Ascending aorta (tissue), 2 donors: Measurements from ENCODE around the gene HERPUD2. TPM values are rescaled to one million over a fixed set of nuclear protein-coding genes. Genes with fewer than 3 reads are reported as not detected.

Source experiments
- DNase-seq, 2 donors: peaks; one replicate each; pipeline ENCODE4 v3.0.0-alpha.2; 2019; ENCODE audit warnings: low spot score in 2 of 2
- H3K27ac ChIP-seq, 2 donors: fragments of 200-600 bp; sonication (generic); one replicate each; pipeline ENCODE4 v1.5.1; 2016 to 2017; ENCODE audit warnings: mild to moderate bottlenecking in 1 of 2
- H3K27me3 ChIP-seq: fragments of 200-600 bp; sonication (generic); one replicate; pipeline ENCODE4 v1.5.1; 2017
- H3K36me3 ChIP-seq, 2 donors: fragments of 200-600 bp; sonication (generic); one replicate each; pipeline ENCODE4 v1.5.1; 2016
- H3K4me1 ChIP-seq, 2 donors: fragments of 200-600 bp; sonication (generic); one replicate each; pipeline ENCODE4 v1.5.1; 2016 to 2017; ENCODE audit warnings: mild to moderate bottlenecking in 1 of 2
- H3K4me3 ChIP-seq, 2 donors: fragments of 200-600 bp; sonication (generic); one replicate each; pipeline ENCODE4 v1.5.1; 2016 to 2017; ENCODE audit warnings: mild to moderate bottlenecking in 1 of 2
- H3K9me3 ChIP-seq, 2 donors: fragments of 200-600 bp; sonication (generic); one replicate each; pipeline ENCODE4 v1.5.1; 2016
- intact Hi-C: fragments of 100-400 bp; cut with DNase I; formaldehyde crosslinking; loops from one replicate; pipeline ENCODE4 v1.15.1; 2023
- total RNA-seq: library from RNA; depleted of rRNA; stranded (reverse); fragments of >200 nt; gene quantifications from one replicate; pipeline ENCODE4 v1.1.0, GENCODE V29; 2016
- TF ChIP-seq, protein P1 (sequence below), 3 experiments: fragments of 200-600 bp in 2 of 3; fragments of 450-650 bp in 1 of 3; sonication (generic) in 2 of 3; IDR thresholded peaks; one replicate each; pipeline ENCODE4 v1.5.1; 2016 to 2019; ENCODE audit warnings: antibody characterized with exemption in 3 of 3, mild to moderate bottlenecking in 1 of 3, moderate library complexity in 1 of 3

Gene HERPUD2
- total RNA-seq, 1 donor from 2014 or later, result 69.8 TPM

DNA sequence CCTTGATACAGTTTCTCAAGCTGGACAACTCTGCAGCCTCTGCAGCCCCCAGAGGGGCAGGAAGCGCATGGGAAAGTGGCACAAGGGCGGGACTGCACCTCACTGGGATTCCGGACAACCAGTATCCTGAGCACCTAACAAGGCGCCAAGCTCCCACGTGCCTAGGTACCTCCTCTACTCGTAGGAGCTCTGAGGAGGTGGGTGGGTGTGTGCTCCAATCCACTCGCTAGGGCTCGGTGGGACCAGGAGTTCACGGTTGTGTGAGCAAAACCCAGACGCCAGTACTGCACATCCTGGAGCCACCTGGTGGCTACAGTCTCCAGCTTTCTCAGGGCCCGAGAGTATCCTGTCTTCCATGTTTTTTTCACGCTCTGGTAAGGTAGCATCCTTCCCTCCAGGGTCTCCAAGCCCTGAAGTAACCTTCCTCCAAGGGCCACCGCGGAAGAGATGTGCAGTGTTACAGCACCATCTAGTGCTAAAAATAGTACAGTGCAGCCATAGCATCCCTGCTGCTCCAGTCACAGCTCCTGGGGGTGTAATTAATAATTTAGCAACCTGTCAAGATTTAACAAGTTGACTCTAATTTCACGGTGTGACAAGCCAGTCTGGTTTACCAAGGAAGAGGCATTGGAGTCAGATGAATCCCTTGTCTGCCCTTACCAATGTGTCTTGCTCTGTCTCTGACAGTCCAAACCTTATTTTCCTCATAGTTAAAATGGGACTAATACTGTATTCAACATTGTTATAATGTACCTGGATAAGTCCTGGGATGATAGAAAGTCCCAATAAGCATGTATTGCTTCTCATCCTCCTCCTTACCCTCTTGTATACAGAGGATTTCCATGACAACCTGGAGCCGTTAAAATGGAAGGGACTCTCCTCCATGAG, 70.4 kb downstream of the HERPUD2 start:
- no peak for DNase-seq
- H3K27me3 ChIP-seq, result no peaks in the 10 kb centered on the region
- H3K4me1 ChIP-seq, result no peaks in the 10 kb centered on the region
- intact Hi-C loops, result no loop called here
- H3K9me3 ChIP-seq, result no peaks in the 10 kb centered on the region
- peaks cover 10 to 16% of the 10 kb centered on the region in 2 donors for H3K36me3 ChIP-seq
- TF ChIP-seq, protein P1, sequence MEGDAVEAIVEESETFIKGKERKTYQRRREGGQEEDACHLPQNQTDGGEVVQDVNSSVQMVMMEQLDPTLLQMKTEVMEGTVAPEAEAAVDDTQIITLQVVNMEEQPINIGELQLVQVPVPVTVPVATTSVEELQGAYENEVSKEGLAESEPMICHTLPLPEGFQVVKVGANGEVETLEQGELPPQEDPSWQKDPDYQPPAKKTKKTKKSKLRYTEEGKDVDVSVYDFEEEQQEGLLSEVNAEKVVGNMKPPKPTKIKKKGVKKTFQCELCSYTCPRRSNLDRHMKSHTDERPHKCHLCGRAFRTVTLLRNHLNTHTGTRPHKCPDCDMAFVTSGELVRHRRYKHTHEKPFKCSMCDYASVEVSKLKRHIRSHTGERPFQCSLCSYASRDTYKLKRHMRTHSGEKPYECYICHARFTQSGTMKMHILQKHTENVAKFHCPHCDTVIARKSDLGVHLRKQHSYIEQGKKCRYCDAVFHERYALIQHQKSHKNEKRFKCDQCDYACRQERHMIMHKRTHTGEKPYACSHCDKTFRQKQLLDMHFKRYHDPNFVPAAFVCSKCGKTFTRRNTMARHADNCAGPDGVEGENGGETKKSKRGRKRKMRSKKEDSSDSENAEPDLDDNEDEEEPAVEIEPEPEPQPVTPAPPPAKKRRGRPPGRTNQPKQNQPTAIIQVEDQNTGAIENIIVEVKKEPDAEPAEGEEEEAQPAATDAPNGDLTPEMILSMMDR (IDR thresholded peaks at IDR 0.05), result peak; percentile 38 to 77 (median 56)
- H3K27ac ChIP-seq, result no peak overlapping the region
- no peak overlapping the region for H3K4me3 ChIP-seq

DNA sequence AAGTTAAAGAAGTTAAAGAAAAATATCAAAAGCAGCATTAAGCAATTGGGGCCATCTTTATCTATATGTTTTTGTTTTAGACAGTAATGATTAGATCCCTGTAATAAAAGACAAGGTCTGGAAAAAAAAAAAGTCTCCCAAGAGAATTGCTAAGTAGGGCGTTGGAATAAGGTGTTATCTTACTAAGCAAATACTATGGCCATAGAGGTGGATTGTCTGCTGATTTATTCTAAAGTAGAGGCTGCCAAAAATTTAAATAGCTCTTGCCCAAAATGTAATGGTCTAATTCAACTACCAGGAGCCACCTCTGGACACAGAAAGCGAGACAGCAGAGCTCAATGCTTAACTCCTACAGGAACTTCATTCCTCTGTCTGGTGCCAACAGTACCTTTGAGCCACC, 71.6 kb downstream of the HERPUD2 start:
- TF ChIP-seq, protein P1 (IDR thresholded peaks at IDR 0.05), result no peak
- no peak overlapping the region for H3K4me3 ChIP-seq
- no peak overlapping the region for H3K27ac ChIP-seq
- H3K36me3 ChIP-seq, result peaks cover 5 to 6% of the 10 kb centered on the region in 2 donors
- no peaks in the 10 kb centered on the region for H3K9me3 ChIP-seq
- no peaks in the 10 kb centered on the region for H3K4me1 ChIP-seq
- no peak for DNase-seq
- H3K27me3 ChIP-seq, result no peaks in the 10 kb centered on the region
- intact Hi-C loops, result no loop called here

DNA sequence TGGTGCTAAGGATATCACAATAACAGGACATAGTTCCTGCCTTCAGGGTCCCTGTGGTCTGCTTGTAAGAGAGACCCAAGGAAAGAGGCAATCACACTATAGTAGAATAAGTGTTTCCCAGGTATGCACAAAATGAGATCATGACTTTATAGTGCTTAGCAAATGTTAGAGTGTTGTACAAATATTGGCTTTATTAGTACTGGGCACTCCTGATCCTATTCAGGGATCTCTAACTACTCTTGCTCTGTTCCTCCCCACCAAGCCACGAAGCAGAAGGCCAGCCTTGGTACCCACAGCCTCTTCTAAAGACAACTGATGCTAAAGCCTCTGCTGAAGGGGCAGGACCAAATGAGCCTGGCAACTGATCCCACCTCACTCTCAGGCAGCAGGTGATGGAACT, 75.1 kb downstream of the HERPUD2 start:
- H3K4me3 ChIP-seq, result no peak overlapping the region
- DNase-seq, result no peak
- H3K9me3 ChIP-seq, result no peaks in the 10 kb centered on the region
- H3K36me3 ChIP-seq, result no peaks in the 10 kb centered on the region
- no peak overlapping the region for H3K27ac ChIP-seq
- TF ChIP-seq, protein P1 (IDR thresholded peaks at IDR 0.05), result no peak
- intact Hi-C loops, result no loop called here
- no peaks in the 10 kb centered on the region for H3K27me3 ChIP-seq
- H3K4me1 ChIP-seq, result no peaks in the 10 kb centered on the region

DNA sequence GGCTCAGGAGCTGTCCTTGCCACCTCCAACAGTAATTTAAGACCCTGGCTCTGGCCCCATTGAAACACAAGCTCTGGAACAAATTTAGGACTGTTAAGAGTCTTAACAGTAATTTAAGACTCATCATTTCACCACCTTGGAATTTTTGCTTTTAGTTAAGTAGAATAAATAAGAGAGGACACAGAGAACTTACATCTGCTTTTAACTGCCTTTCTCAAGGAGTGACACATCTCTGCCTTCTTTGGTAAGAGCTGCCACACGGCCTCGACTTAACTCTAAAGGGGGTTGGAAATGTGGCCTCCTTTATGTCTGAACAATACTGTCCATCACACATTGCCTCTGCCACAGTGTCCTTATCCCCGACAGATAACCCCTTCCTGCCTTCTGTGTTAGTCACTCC, 77.9 kb downstream of the HERPUD2 start:
- TF ChIP-seq, protein P1 (IDR thresholded peaks at IDR 0.05), result no peak
- no peaks in the 10 kb centered on the region for H3K27me3 ChIP-seq
- no peak overlapping the region for H3K27ac ChIP-seq
- no peaks in the 10 kb centered on the region for H3K4me1 ChIP-seq
- no peak for DNase-seq
- no peak overlapping the region for H3K4me3 ChIP-seq
- H3K36me3 ChIP-seq, result no peaks in the 10 kb centered on the region
- H3K9me3 ChIP-seq, result no peaks in the 10 kb centered on the region
- intact Hi-C loops, result no loop called here

DNA sequence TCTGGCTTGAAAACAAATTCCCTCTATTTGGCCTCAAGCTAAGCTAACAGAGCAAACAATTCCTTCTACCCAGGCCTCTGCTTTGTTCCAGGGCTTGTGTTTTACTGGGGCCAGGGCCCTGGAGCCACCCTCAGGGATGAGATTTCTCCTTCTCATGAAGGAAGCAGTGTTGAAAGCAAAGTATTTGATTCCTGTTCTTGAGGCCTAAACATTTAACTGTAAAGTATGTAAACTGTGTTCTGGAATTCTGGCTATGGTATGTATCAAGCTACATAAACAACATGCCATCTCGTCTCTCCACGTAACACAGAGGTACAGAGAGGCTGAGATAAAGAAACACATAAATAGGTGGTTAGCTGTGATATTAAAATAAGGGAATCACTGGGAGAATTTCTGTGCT, 81.8 kb downstream of the HERPUD2 start:
- Histone ChIP-seq H3K4me1 (no peaks in the 10 kb centered on the region), H3K27ac (no peak overlapping the region), H3K4me3 (no peak overlapping the region), H3K9me3 (no peaks in the 10 kb centered on the region), H3K27me3 (no peaks in the 10 kb centered on the region), H3K36me3 (no peaks in the 10 kb centered on the region)
- TF ChIP-seq, protein P1 (IDR thresholded peaks at IDR 0.05), result no peak
- intact Hi-C loops, result no loop called here
- no peak for DNase-seq
